ENCODE measurements around the gene CCT7. TPM values are rescaled to one million over a fixed set of nuclear protein-coding genes. Genes with fewer than 3 reads are reported as not detected.

The CCT7 gene
- total and polyA plus RNA-seq, 2 experiments from 2014 or later, result 287 to 642 TPM

DNA sequence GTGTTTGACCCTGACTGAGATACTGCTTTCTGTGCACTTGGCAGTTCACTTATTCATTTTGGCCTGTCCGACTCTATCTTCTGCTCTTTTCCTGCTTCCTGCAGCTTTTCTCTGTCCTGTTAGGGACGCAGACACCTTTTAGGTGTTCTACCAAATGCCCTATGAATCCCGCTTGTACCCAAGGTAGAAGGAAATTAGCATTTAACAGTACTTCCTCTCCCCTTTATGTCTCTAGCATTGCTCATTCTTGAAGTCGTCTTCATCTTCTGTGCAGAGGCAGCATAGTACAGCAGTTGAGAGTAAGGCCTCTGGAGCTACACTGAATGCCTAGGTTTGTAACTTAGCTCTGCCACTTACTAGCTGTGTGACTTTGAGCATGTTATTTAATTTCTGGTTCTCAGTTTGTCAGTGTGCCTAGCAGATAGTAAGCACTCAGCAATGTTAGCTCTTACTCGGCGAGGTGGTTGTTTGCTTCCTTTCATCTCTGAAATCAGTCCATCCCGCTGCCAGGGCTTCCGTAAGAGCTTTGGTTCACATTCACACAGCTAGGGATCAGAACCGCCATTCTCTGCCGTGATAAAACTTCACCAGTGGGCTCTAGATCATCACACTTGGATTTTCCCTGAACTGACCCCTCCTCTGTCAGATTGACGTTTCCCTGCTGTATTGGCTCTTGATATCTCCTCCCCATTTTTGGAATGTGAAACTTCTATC is 1.4 kb downstream of the CCT7 start (continued):
- TF ChIP-seq, protein P1, sequence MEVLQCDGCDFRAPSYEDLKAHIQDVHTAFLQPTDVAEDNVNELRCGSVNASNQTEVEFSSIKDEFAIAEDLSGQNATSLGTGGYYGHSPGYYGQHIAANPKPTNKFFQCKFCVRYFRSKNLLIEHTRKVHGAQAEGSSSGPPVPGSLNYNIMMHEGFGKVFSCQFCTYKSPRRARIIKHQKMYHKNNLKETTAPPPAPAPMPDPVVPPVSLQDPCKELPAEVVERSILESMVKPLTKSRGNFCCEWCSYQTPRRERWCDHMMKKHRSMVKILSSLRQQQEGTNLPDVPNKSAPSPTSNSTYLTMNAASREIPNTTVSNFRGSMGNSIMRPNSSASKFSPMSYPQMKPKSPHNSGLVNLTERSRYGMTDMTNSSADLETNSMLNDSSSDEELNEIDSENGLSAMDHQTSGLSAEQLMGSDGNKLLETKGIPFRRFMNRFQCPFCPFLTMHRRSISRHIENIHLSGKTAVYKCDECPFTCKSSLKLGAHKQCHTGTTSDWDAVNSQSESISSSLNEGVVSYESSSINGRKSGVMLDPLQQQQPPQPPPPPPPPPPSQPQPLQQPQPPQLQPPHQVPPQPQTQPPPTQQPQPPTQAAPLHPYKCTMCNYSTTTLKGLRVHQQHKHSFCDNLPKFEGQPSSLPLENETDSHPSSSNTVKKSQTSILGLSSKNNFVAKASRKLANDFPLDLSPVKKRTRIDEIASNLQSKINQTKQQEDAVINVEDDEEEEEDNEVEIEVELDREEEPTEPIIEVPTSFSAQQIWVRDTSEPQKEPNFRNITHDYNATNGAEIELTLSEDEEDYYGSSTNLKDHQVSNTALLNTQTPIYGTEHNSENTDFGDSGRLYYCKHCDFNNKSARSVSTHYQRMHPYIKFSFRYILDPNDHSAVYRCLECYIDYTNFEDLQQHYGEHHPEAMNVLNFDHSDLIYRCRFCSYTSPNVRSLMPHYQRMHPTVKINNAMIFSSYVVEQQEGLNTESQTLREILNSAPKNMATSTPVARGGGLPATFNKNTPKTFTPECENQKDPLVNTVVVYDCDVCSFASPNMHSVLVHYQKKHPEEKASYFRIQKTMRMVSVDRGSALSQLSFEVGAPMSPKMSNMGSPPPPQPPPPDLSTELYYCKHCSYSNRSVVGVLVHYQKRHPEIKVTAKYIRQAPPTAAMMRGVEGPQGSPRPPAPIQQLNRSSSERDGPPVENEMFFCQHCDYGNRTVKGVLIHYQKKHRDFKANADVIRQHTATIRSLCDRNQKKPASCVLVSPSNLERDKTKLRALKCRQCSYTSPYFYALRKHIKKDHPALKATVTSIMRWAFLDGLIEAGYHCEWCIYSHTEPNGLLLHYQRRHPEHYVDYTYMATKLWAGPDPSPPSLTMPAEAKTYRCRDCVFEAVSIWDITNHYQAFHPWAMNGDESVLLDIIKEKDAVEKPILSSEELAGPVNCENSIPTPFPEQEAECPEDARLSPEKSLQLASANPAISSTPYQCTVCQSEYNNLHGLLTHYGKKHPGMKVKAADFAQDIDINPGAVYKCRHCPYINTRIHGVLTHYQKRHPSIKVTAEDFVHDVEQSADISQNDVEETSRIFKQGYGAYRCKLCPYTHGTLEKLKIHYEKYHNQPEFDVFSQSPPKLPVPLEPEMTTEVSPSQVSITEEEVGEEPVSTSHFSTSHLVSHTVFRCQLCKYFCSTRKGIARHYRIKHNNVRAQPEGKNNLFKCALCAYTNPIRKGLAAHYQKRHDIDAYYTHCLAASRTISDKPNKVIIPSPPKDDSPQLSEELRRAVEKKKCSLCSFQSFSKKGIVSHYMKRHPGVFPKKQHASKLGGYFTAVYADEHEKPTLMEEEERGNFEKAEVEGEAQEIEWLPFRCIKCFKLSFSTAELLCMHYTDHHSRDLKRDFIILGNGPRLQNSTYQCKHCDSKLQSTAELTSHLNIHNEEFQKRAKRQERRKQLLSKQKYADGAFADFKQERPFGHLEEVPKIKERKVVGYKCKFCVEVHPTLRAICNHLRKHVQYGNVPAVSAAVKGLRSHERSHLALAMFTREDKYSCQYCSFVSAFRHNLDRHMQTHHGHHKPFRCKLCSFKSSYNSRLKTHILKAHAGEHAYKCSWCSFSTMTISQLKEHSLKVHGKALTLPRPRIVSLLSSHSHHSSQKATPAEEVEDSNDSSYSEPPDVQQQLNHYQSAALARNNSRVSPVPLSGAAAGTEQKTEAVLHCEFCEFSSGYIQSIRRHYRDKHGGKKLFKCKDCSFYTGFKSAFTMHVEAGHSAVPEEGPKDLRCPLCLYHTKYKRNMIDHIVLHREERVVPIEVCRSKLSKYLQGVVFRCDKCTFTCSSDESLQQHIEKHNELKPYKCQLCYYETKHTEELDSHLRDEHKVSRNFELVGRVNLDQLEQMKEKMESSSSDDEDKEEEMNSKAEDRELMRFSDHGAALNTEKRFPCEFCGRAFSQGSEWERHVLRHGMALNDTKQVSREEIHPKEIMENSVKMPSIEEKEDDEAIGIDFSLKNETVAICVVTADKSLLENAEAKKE (CRISPR knock-in tag; IDR thresholded peaks at IDR 0.05), result no peak
- no peak for TF ChIP-seq EZH2phosphoT487 (IDR thresholded peaks at IDR 0.05; ENCODE audit: unreplicated experiment)
- TF ChIP-seq, protein P2, sequence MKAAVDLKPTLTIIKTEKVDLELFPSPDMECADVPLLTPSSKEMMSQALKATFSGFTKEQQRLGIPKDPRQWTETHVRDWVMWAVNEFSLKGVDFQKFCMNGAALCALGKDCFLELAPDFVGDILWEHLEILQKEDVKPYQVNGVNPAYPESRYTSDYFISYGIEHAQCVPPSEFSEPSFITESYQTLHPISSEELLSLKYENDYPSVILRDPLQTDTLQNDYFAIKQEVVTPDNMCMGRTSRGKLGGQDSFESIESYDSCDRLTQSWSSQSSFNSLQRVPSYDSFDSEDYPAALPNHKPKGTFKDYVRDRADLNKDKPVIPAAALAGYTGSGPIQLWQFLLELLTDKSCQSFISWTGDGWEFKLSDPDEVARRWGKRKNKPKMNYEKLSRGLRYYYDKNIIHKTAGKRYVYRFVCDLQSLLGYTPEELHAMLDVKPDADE (IDR thresholded peaks at IDR 0.05), result no peak
- no peak for TF ChIP-seq ZNF331 (CRISPR knock-in tag; IDR thresholded peaks at IDR 0.05; ENCODE audit: low read depth)

DNA sequence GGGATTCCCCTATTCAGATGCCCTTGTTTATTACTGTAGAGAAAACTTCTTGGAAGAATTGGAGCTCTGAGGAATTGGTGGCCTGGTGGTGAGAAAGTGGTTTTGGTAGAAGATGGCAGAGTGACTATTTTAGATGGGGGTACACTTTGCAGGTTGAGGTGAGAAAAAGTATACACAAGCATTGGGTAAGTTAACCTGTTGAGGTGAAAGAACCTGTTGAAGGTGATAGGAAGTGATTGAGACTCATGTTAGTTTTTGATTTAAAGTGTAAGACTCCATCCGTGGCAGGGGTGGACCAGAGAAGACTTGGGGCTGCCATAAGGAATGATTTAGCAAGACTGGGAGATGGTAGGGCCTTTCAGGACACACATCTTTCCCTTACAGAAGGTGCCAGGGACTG is 3.1 kb downstream of the CCT7 start:
- Mint-ChIP-seq H3K4me1 (peaks cover 33% of the 10 kb centered on the region), H3K9me3 (no peaks in the 10 kb centered on the region), H3K36me3 (ENCODE audit: low read depth) (peaks cover 54% of the 10 kb centered on the region), H3K27me3 (ENCODE audit: insufficient read depth, low read depth, poor library complexity) (peaks cover 20% of the 10 kb centered on the region), H3K27ac (peak overlapping the region; percentile 29), H3K4me3 (peak overlapping the region; percentile 25)
- Histone ChIP-seq H2AFZ (no peak overlapping the region), H3K4me2 (peak overlapping the region; percentile 63), H3K27ac (ENCODE audit: low read depth) (peak overlapping the region; percentile 86), H3K9me2 (ENCODE audit: insufficient read depth) (no peaks in the 10 kb centered on the region), H3K27me3 (ENCODE audit: insufficient read depth) (no peaks in the 10 kb centered on the region), H3K36me3 (ENCODE audit: insufficient read depth) (peaks cover 21% of the 10 kb centered on the region), H4K20me1 (replicated peaks; ENCODE audit: insufficient read depth) (peaks cover 61% of the 10 kb centered on the region), H3K4me1 (ENCODE audit: insufficient read depth) (peaks cover 29% of the 10 kb centered on the region), H3F3A (replicated peaks; ENCODE audit: low read depth) (peaks cover 7% of the 10 kb centered on the region; the same call in 1 of the 2 replicates), H3K79me2 (replicated peaks; ENCODE audit: insufficient read depth) (peaks cover 81% of the 10 kb centered on the region), H3K4me3 (0 out of 2 replicates have a peak overlapping the region, but pooled peaks have one; percentile 14)
- ATAC-seq (no peak), DNase-seq (ENCODE audit: low spot score) (no peak)
- TF ChIP-seq JUNB (IDR thresholded peaks at IDR 0.05; ENCODE audit: unreplicated experiment) (no peak), NANOG (IDR thresholded peaks at IDR 0.05; ENCODE audit: borderline replicate concordance) (no peak), EZH2phosphoT487 (IDR thresholded peaks at IDR 0.05; ENCODE audit: unreplicated experiment) (no peak), EZH2 (IDR thresholded peaks at IDR 0.05; ENCODE audit: low read depth, unreplicated experiment) (no peak), ZNF114 (CRISPR knock-in tag; IDR thresholded peaks at IDR 0.05) (no peak), STAT1 (IDR thresholded peaks at IDR 0.05; ENCODE audit: unreplicated experiment) (no peak), ZNF331 (CRISPR knock-in tag; IDR thresholded peaks at IDR 0.05; ENCODE audit: low read depth) (no peak), POLR2AphosphoS5 (IDR thresholded peaks at IDR 0.05; ENCODE audit: low read depth) (no peak), CREB1 (CRISPR knock-in tag; IDR thresholded peaks at IDR 0.05; ENCODE audit: low read depth) (no peak)
- TF ChIP-seq, protein P3, sequence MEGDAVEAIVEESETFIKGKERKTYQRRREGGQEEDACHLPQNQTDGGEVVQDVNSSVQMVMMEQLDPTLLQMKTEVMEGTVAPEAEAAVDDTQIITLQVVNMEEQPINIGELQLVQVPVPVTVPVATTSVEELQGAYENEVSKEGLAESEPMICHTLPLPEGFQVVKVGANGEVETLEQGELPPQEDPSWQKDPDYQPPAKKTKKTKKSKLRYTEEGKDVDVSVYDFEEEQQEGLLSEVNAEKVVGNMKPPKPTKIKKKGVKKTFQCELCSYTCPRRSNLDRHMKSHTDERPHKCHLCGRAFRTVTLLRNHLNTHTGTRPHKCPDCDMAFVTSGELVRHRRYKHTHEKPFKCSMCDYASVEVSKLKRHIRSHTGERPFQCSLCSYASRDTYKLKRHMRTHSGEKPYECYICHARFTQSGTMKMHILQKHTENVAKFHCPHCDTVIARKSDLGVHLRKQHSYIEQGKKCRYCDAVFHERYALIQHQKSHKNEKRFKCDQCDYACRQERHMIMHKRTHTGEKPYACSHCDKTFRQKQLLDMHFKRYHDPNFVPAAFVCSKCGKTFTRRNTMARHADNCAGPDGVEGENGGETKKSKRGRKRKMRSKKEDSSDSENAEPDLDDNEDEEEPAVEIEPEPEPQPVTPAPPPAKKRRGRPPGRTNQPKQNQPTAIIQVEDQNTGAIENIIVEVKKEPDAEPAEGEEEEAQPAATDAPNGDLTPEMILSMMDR (conservative IDR thresholded peaks at IDR 0.05; ENCODE audit: low read depth in 2 of 2), result no peak
- TF ChIP-seq, protein P2 (IDR thresholded peaks at IDR 0.05), result no peak
